Astrocyte (in vitro differentiated cells and primary cell): ENCODE data around the gene LIPH. TPM values are rescaled to one million over a fixed set of nuclear protein-coding genes. Genes with fewer than 3 reads are reported as not detected.
"Not testable (repeated sequence)": the region's sequence is repeated elsewhere in the genome, so short reads cannot be mapped to it uniquely, and the experiment has no call there.

Source experiments
- DNase-seq: peaks from one replicate; pipeline ENCODE4 v3.0.0-alpha.2; 2010; ENCODE audit warnings: low read depth
- FAIRE-seq: peaks from 2 replicates; lab custom pipeline; 2011; peaks lifted over from hg19 to GRCh38; lab: Jason Lieb, UNC
- H2AFZ ChIP-seq: 2 replicates; pipeline ENCODE4 v1.6.0; 2012; ENCODE audit warnings: low read depth, low read length, inconsistent platforms
- H3K27ac ChIP-seq: 2 replicates; pipeline ENCODE4 v1.5.1; 2011; ENCODE audit warnings: low read depth, low read length, inconsistent platforms
- H3K27me3 ChIP-seq: 2 replicates; pipeline ENCODE4 v1.6.0; 2011; ENCODE audit warnings: low read length, inconsistent platforms; ENCODE audit not compliant: insufficient read depth
- H3K36me3 ChIP-seq: 2 replicates; pipeline ENCODE4 v1.5.1; 2011; ENCODE audit warnings: low read length, inconsistent platforms; ENCODE audit not compliant: insufficient read depth
- H3K4me1 ChIP-seq: 2 replicates; pipeline ENCODE4 v1.5.1; 2011; ENCODE audit warnings: low read length, inconsistent platforms; ENCODE audit not compliant: insufficient read depth
- H3K4me2 ChIP-seq: 2 replicates; pipeline ENCODE4 v1.6.0; 2012; ENCODE audit warnings: low read length, inconsistent platforms
- H3K4me3 ChIP-seq: 2 replicates; pipeline ENCODE4 v1.5.1; 2011; ENCODE audit warnings: low read depth, mild to moderate bottlenecking, low read length, inconsistent platforms; ENCODE audit not compliant: insufficient read depth
- H3K79me2 ChIP-seq: 2 replicates; pipeline ENCODE4 v1.6.0; 2012; ENCODE audit warnings: mild to moderate bottlenecking, low read length, inconsistent platforms; ENCODE audit not compliant: insufficient read depth
- H3K9ac ChIP-seq: 2 replicates; pipeline ENCODE4 v1.6.0; 2012; ENCODE audit warnings: mild to moderate bottlenecking, low read length, inconsistent platforms
- H3K9me3 ChIP-seq: 2 replicates; pipeline ENCODE4 v1.5.1; 2012; ENCODE audit warnings: low read depth, mild to moderate bottlenecking, low read length, inconsistent platforms; ENCODE audit not compliant: insufficient read depth
- H4K20me1 ChIP-seq: 2 replicates; pipeline ENCODE4 v1.6.0; 2012; ENCODE audit warnings: low read length, inconsistent platforms; ENCODE audit not compliant: insufficient read depth
- H3K27ac Mint-ChIP-seq: one replicate; pipeline ENCODE4 v1.8.0; 2021; ENCODE audit warnings: mild to moderate bottlenecking, mixed read lengths; ENCODE audit not compliant: unreplicated experiment
- H3K27me3 Mint-ChIP-seq: one replicate; pipeline ENCODE4 v1.8.0; 2021; ENCODE audit warnings: low read depth, mixed read lengths; ENCODE audit not compliant: unreplicated experiment
- H3K36me3 Mint-ChIP-seq: one replicate; pipeline ENCODE4 v1.8.0; 2021; ENCODE audit warnings: low read depth, mixed read lengths; ENCODE audit not compliant: unreplicated experiment
- H3K4me1 Mint-ChIP-seq: one replicate; pipeline ENCODE4 v1.8.0; 2021; ENCODE audit warnings: low read depth, mixed read lengths; ENCODE audit not compliant: unreplicated experiment
- H3K4me3 Mint-ChIP-seq: one replicate; pipeline ENCODE4 v1.8.0; 2021; ENCODE audit warnings: mild to moderate bottlenecking, moderate library complexity, mixed read lengths; ENCODE audit not compliant: unreplicated experiment
- H3K9me3 Mint-ChIP-seq: one replicate; pipeline ENCODE4 v1.8.0; 2021; ENCODE audit warnings: mild to moderate bottlenecking, mixed read lengths; ENCODE audit not compliant: unreplicated experiment
- EZH2 ChIP-seq: IDR thresholded peaks from 2 replicates; pipeline ENCODE4 v1.6.1; 2012; ENCODE audit warnings: mild to moderate bottlenecking, low read length, inconsistent platforms; ENCODE audit not compliant: insufficient read depth
- total RNA-seq: library from RNA; stranded (reverse); gene quantifications from 2 replicates; pipeline ENCODE4 v1.2.1, GENCODE V29; 2021
- TF ChIP-seq, protein P1 (sequence below): IDR thresholded peaks from 2 replicates; pipeline ENCODE4 v1.5.1; 2011; ENCODE audit warnings: low read depth, mild to moderate bottlenecking, inconsistent platforms, low read length, moderate library complexity; ENCODE audit not compliant: insufficient read depth

Gene LIPH
- total RNA-seq, 1 donor from 2014 or later = 6.4 TPM

DNA sequence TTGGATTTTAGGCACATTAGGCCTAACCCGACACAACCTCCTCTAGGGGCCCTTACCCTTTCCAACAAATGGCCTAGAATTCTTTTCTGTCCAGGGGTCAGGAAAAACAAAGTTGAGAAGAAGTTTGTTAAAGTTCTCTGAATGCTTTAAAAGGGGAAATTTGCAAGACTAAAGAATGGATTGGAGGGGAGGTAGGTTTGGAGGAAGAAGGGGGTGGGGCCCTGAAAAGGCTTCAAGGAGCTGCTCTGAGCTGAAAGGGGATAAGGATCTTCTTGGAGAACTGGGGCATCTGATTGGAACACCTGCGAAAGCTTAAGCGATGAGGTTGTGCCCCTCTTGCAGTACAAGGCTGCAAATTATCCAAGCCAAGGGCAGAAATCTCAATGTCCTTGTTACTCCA, 29.8 kb upstream of the LIPH start:
- peaks cover 9% of the 10 kb centered on the region for H3K4me1 Mint-ChIP-seq
- Histone ChIP-seq H3K27me3 (no peaks in the 10 kb centered on the region), H3K9ac (no peak overlapping the region), H3K4me1 (peaks cover 11% of the 10 kb centered on the region), H3K79me2 (peaks cover 10% of the 10 kb centered on the region), H3K36me3 (no peaks in the 10 kb centered on the region), H3K4me3 (no peak overlapping the region), H2AFZ (no peak overlapping the region), H3K4me2 (no peak overlapping the region), H3K27ac (no peak overlapping the region), H4K20me1 (no peaks in the 10 kb centered on the region), H3K9me3 (no peaks in the 10 kb centered on the region)
- DNase-seq = no peak
- no peaks in the 10 kb centered on the region for H3K36me3 Mint-ChIP-seq
- no peaks in the 10 kb centered on the region for H3K27me3 Mint-ChIP-seq
- no peak for TF ChIP-seq EZH2
- TF ChIP-seq, protein P1, sequence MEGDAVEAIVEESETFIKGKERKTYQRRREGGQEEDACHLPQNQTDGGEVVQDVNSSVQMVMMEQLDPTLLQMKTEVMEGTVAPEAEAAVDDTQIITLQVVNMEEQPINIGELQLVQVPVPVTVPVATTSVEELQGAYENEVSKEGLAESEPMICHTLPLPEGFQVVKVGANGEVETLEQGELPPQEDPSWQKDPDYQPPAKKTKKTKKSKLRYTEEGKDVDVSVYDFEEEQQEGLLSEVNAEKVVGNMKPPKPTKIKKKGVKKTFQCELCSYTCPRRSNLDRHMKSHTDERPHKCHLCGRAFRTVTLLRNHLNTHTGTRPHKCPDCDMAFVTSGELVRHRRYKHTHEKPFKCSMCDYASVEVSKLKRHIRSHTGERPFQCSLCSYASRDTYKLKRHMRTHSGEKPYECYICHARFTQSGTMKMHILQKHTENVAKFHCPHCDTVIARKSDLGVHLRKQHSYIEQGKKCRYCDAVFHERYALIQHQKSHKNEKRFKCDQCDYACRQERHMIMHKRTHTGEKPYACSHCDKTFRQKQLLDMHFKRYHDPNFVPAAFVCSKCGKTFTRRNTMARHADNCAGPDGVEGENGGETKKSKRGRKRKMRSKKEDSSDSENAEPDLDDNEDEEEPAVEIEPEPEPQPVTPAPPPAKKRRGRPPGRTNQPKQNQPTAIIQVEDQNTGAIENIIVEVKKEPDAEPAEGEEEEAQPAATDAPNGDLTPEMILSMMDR = no peak
- no peak overlapping the region for H3K4me3 Mint-ChIP-seq
- FAIRE-seq = no peak
- no peak overlapping the region for H3K27ac Mint-ChIP-seq
- no peaks in the 10 kb centered on the region for H3K9me3 Mint-ChIP-seq

DNA sequence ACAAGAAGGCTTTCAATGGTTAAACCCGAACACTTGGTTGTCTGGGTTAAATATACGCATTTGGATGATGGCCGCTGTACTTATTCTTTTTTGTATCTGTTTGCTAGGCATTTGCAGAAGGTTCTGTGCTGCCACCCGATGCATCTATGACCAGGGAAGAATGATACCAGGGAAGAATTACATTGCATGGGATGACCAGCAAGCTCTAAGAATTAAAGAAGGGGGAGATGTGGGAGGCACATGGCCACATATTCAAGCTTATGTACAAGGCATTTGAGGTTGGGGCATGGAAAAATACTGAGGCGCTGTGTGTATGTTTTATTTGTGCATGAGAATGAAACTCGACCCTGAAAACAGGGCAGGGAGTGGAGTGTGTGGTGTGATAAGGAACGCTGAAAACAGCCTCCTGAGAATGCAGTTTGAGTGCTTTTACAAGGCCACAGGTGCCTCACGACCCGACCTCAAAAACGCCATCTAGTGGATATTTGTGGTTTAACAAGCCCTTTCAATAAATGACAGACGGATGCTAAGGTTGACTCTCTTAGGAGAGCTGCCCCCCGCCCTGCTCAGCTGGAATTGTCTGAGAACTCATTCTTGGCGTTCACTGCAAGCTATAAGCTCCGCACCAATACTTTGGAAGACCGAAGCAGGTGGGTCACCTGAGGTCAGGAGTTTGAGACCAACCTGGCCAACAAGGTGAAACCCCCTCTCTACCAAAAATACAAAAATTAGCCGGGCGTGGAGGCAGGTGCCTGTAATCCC, 22.9 kb upstream of the LIPH start:
- not testable (repeated sequence) for H3K36me3 Mint-ChIP-seq, H3K27me3 ChIP-seq, H3K4me1 Mint-ChIP-seq, H3K9me3 ChIP-seq, H3K4me2 ChIP-seq, H3K27me3 Mint-ChIP-seq, H3K9ac ChIP-seq, H3K79me2 ChIP-seq, H3K4me3 ChIP-seq, H3K4me3 Mint-ChIP-seq, H2AFZ ChIP-seq, H4K20me1 ChIP-seq, H3K27ac Mint-ChIP-seq, H3K4me1 ChIP-seq, H3K27ac ChIP-seq, H3K36me3 ChIP-seq
- peaks cover 14% of the 10 kb centered on the region for H3K9me3 Mint-ChIP-seq
- FAIRE-seq (peak; percentile 13), DNase-seq (peak; percentile 4)
- TF ChIP-seq, protein P1 = peak; percentile 26

DNA sequence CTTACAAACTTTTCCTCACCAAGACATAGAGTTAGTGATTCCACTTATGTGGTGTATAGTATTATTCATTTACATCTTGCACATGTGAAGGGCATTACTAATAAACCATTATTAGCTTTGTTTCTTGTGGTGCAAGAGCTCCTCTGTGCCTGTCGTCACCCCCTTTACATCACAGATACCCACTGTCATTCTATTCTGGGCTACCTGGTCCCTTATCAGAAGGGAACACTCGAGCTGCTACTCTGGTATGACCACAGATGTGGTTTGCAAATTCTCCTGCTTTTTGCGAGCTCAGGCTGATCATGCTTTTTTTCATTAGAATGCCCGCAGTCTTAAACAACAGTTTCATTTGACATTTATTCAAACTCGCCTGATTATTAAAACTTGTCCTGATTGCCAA, 19.8 kb upstream of the LIPH start:
- no peaks in the 10 kb centered on the region for H3K4me1 Mint-ChIP-seq
- H3K27ac ChIP-seq = no peak overlapping the region
- H3K36me3 Mint-ChIP-seq = peaks cover 5% of the 10 kb centered on the region
- H3K27me3 ChIP-seq = no peaks in the 10 kb centered on the region
- no peak overlapping the region for H3K4me2 ChIP-seq
- no peaks in the 10 kb centered on the region for H4K20me1 ChIP-seq
- peaks cover 14% of the 10 kb centered on the region for H3K9me3 Mint-ChIP-seq
- no peaks in the 10 kb centered on the region for H3K27me3 Mint-ChIP-seq
- FAIRE-seq = no peak
- no peak for DNase-seq
- no peak overlapping the region for H2AFZ ChIP-seq
- H3K9me3 ChIP-seq = peaks cover 9% of the 10 kb centered on the region
- H3K79me2 ChIP-seq = no peaks in the 10 kb centered on the region
- no peak overlapping the region for H3K4me3 ChIP-seq
- TF ChIP-seq, protein P1 = no peak
- no peak for TF ChIP-seq EZH2
- no peak overlapping the region for H3K9ac ChIP-seq
- no peaks in the 10 kb centered on the region for H3K4me1 ChIP-seq
- no peaks in the 10 kb centered on the region for H3K36me3 ChIP-seq
- H3K27ac Mint-ChIP-seq = no peak overlapping the region
- no peak overlapping the region for H3K4me3 Mint-ChIP-seq
